HS-5 (cell line): ENCODE data around the gene DCXR.

Source experiments
- DNase-seq: peaks from one replicate; pipeline ENCODE4 v3.0.0-alpha.2; 2012; ENCODE audit warnings: low read depth

DCXR gene

DNA sequence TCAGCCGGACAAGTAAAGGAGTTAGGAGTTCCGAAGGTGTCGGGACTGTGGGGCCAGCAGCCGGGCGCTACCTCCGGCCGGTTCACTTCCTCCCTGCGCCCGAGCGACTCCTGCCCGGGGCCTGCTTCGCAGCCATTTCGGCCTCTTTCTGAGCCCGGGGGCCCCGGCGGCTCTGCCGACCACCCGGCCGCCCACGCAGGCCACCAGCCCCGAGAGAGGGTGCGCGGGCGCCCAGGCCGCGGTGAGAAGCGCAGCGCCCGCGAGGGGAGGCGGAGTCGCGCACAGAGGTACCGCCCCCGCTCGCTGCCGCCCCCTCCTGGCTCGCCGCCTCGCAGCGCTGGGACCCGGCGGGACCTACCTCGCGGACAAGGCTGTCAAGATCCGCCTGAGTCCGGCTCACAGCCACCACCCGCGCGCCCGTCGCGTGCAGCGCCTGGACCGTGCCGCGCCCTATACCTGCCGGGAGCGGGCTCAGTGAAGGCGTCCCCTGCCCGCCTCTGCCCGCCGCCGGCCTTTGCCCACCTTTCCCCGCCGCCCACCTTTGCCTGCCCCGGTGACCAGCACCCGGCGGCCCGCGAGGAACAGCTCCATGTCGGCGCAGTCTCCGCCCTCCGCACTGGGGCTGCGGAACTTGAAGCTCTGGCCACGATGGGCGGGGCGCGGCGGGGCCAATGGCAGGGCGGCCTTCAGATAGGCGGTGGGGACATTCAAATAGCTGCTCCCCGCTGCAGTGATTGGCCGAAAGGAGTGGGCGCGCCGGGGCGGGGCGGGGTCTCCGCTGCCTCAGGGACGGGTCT is at the start of gene DCXR:
TSS of gene DCXR (minus strand) at position 606 of the 797 bp plus-strand sequence. CDS start at position 591, 15 bp downstream.
- peak; percentile 74 for DNase-seq

DNA sequence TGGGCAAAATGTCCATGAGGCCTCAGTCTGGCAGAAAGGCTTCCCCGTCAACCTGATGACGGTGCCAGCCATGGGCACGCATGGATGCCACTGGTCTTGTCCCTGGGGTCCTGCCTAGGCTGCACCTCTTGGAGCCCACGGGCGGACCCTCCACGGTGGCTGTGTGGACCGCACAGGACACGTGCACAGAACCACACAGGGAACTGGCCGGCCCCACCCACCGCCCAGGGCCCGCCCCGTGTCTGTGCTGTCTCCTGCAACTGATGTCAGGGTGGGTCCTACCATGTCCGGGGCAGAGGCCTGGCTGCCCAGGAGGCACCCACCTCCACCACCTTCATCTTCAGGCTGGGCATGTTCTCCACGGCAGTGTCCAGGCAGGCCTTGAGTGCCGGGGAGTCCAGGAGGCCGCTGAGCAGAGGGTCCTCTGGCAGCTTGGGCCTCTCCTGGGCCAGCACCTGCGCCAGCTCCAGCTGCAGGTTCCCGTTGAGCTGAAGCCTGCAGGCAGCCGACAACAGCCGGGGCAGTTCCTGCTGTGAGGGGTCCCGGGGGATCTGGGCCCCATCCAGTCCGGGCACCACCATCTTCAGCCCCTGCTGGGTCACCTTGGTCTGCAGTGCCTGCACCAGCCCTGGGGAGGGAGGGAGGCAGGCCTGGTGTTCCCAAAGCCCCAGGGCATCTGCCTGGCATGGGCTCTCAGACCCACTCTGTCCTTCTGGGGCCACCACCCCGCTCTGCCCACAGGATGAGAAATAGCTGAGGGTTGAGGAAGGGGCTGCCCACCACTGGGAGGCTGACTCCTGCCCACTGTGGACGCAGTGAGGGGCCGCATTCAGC is 48.7 kb upstream of the DCXR start:
- DNase-seq = no peak

DNA sequence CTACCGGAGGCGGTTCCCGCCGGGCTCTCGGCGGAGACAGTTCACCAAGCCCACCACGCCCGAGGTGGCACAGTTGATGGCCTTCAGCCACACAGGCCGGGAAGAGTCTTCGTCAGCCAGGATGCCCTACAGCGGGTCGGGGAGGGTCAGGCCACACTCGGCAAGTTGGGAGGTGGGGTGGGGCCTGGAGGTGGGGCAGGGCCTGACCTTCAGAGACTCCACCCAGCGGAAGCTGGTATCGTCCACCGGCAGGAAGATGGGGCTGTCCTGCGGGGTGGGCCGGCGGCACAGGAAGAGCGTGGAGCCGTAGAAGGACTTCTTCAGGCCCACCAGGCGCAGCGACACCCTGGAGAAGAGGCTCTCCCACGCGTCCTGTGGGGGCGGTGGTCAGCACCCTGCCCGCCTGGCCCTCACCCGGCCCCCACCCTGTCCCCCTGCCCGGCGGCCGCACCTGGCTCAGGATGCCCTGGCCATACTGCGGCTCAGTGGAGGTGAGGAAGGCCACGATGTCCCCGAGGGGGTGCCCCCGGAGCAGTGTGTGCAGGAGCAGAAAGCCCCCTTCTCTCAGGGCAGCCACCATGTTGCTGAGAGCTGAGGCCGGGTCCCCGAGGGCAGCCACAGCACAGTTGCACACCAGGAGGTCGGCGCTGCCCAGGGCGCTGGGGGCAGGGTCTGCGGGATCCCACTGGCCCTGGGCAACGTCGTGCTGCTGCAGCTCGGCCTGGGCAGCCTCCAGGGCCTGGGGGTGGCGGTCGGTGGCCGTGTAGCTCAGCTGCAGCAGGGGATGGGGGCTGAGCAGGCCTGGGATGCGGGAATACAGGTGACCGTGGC is 47.7 kb upstream of the DCXR start:
- no peak for DNase-seq

DNA sequence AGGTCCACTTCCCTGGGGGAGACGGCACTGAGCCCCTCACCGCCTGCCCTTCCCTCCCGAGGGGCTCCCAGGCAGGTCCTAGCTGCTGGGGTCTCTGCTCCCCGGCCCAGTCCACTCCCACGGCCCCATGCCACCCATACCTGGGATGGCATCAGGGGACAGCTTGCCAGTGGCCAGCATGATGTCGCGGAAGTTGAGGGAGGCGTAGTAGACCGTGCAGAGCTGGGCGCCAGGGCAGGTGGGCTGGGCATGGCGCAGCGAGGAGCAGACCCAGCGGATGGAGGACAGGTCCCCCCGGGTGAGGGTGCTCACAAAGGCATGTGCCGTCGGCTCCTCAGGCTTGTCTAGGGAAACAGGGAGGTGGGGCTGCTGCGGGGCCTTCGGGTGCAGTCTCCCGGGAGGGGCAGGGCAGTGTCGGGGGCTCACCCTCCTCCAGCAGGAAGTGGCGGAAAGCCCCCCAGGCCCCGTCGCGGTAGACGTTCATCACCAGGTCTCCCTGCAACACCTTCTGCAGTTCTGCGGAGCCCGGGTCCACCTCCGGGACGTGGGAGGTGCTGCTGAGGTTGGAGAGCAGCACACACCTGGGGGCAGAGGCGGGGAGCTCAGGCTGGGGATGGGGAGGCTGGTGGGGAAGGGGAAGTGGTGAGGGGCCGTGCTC is 47.0 kb upstream of the DCXR start:
- DNase-seq = no peak

DNA sequence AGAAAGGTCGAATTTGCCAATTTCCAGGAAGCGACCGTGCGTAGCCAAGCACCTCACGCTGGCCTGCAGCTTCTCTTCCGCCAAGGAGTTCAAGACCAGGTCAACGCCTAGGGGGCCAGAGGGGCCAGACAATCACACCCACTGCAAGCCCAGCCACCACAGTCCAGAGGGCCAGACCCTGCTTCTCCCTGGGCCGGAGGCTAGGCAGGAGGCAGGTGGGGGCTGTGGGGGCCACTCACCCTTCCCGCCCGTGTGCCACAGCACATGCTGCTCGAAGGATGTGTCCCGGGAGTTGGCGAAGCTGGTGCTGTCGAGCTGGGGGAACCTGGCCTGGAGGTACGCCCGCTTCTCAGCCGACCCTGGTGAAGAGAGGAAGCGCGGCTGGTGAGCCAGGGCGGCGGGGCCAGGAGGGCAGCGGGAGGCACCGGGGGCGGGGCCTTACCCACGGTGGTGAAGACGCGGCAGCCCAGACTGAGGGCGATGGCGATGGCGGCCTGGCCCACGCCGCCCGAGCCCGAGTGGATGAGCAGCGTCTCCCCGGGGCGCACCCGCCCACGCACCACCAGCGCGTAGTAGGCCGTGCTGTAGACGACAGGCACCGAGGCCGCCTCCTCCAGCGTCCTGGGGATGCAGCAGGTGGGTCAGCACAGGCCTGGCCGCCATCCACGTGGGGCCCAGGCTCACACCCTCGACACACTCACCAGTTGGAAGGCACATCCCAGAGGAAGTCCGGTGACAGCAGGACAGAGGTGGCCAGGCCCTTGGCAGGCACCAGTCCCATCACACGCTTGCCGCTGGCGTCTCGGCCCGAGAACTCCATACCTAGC is 46.2 kb upstream of the DCXR start:
- DNase-seq = no peak

DNA sequence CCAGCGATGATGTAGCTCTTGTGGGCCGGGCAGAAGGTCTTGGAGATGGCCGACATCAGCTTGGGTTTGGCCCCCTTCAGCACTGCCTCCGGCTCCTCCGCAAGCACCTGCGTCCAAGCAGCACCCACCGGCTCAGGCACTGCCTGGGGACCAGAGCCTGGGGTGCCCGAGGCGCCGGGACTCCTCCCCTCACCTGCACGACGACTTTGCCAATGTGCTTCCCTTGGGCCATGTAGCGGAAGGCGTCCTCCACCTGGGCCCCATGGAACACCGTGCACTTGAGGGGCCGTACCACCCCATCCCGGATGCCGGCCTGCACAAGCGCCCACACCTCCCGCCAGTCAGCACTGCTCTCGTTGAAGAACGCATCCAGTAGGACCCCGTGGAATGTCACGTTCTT is 45.5 kb upstream of the DCXR start:
- DNase-seq = no peak

DNA sequence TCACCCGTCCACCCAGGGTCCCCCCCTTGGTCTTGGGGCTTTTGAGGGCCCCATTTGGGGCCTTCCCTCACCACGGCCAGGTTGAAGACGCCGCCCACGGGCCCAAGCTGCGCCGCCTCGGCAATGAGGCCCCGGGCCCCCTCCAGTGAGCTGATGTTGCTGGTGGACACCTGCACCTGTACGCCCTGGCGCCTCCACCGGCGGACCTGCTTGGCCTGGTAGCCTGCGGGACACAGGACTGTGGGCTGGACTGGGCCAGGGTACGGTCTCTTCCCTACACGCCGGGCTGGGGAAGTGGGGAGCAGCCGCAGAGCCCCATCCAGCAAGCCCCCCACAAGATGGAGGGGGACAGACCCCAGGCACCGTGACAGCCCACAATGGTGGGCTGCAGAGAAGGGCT is 45.0 kb upstream of the DCXR start:
- DNase-seq = no peak

DNA sequence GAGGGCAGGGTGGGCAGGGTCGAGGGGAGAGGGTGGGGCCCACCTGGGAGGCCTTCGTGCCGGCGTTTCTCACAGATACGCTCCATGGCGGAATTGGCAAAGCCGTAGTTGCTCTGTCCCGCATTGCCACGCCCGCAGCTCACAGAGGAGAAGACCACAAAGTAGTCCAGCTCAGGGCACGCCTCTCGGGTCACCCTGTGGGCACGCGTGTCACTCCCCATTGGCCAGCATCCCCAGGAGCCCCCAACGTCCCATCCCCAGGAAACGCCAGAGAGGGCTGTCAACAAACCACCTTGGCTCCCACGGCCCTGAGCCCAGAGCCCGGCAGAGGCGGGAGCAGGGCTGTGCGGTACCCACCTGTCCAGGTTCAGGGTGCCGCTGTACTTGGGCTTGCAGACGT is 44.5 kb upstream of the DCXR start:
- DNase-seq = no peak

DNA sequence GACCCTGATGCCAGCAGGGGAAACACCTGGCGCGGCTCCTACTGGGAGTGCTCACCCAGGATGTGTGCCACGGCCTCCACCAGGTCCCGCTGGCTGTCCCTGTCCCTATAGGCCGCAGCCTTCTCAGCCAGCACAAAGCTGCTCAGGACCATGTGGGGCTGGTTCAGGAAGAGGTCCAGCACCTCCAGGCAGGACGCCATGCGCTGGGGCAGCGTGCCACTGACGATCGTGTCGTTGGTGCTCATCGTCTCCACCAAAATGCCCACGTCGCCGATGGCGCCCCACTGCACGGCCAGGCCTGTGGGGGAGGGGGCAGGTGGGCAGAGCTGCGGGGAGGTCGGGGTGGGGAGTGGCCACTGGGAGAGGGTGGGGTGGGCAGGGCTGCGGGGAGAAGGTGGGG is 44.0 kb upstream of the DCXR start:
- no peak for DNase-seq

DNA sequence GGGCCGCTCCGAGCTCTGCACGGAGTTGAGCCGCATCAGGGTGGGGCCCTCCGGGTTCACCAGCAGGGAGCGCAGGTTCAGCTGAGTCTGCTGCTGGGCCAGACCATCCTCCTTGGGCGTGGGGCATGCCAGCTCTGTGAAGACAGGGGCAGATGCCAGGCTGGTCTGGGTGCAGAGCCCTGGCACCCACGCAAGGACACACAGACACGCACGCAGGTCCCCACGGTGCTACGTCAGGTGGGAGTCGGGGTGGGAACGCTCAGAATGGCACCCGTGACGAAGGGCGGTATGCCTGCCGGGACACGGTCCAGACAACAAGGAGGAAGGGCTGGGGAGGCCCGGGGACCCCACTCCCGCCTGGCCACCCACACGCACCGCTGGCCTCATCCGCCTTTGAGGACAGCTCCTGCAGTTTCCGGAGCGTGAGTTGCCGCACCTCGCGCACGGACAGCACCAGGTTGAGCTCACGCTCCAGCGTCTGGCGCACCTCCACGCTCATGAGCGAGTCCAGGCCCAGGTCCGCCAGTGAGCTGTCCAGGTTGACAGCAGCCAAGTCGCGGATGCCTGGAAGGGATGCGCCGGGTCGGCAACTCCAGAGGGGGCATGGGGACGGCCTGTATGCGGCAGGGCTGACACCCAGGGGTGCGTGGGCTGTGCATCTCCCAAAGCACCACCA is 43.4 kb upstream of the DCXR start:
- no peak for DNase-seq

DNA sequence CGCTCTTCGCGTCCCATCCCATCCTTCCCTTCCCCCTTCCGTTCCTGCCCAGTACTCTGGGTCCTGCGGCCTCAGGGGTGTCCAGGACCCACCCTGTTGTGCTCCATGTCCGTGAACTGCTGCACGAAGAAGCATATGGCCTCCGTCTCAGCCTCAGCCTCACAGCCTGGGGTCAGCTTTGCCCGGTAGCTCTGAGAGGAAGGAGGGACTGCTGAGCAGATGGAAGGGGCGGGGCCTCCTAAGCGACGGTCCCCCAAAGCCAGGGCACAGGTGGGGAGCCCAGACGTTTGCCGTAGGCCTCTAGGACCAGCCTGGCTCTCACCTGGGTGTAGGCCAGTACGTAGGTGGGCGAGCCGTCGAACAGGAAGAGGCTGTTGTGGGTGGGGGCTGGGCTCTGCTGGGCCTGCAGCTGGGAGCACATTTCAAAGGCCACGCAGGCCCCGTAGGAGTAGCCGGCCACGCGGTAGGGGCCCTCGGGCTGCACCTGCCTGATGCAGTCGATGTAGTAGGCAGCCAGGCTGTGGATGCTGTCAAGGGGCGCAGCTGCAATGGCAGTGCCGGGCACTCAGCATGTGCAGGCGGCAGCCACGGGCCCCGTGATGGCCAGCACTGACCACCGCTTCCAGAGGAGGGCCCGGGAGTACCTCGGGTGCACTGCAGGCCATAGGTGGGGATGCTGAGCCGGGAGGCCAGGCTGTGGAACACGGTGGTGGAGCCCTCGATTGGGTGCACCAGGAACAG is 42.7 kb upstream of the DCXR start:
- no peak for DNase-seq

DNA sequence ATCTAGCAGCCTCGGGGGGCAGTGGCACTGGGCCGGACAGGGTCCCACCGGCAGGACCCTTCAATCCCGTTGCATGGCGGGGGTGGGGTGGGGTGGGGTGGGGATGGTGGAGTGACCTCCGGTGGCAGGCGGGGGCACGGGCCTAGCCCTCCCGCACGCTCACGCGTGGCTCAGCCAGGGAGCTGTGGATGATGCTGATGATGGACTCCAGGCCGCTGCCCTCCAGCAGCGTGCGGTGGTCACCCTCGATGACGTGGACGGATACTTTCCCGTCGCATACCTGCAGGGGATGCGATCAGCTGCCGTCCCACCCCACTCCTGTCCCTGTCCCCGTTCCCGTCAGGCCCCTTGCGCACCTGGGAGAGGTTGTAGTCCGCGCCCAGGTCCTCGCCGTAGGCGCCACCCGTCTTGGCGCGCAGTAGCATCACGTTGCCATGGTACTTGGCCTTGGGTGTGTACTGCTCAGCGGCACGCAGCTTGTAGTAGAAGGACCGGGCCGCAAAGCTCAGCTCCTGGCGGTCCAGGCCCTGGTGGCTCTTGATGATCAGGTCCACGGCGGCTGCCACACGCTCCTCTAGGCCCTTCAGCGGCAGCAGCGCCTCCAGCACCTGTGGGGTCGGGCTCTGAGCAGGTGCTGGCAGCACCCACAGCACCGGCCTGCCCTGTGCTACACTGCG is 41.6 kb upstream of the DCXR start:
- DNase-seq = no peak

DNA sequence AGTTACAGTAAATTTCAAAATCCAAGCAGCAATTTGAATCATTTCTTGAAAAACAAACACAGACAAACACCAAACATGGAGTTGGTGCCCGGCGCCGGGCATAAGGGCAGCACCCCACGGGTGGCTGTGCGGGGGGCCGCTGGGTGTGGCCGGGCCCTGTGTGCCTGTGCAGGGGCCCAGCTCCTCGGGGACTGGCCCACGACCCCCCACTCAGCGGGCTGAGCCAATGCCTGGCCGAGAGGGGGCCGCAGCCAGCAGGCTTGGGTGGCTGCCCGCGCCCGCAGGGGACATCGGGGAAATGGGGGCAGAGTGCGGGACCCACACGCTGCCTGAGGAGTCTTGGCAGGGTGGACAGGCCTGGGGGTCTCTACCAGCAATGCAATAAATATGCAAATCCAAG is 40.9 kb upstream of the DCXR start:
- no peak for DNase-seq

DNA sequence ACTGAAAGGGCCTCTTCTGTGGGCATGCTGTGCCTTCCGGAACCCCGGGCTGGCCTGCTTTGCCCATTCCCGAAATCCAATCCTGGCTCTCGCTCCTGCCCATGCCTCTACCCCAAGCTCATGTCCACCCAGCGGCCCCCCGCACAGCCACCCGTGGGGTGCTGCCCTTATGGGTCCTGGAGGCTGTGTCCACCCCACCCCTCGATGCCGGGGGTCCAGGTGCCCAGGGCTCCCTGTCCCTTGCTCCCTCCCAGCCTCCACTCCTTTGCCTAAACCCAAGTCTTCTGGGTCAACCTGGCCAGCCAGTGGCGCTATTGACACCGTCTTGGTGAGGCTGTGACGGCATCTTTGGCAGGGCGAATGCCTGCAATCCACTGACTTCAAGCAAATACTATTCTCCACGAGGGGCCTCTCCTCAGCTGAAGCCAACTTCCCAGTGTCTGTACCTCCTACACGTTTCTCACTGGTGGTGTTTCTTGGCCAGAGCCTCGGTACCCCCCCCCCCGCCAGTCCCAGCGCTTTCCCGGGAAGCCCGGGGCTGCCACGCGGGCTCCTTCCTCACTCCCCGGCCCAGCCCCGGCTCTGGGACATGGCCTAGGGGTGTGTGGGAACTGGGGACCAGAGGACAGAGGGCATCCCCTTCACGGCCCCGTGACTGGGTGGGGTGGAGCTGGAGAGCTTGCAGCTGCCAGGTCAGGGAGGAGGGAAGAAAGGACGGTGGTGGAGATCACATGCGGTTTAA is 40.3 kb upstream of the DCXR start:
- DNase-seq = no peak

DNA sequence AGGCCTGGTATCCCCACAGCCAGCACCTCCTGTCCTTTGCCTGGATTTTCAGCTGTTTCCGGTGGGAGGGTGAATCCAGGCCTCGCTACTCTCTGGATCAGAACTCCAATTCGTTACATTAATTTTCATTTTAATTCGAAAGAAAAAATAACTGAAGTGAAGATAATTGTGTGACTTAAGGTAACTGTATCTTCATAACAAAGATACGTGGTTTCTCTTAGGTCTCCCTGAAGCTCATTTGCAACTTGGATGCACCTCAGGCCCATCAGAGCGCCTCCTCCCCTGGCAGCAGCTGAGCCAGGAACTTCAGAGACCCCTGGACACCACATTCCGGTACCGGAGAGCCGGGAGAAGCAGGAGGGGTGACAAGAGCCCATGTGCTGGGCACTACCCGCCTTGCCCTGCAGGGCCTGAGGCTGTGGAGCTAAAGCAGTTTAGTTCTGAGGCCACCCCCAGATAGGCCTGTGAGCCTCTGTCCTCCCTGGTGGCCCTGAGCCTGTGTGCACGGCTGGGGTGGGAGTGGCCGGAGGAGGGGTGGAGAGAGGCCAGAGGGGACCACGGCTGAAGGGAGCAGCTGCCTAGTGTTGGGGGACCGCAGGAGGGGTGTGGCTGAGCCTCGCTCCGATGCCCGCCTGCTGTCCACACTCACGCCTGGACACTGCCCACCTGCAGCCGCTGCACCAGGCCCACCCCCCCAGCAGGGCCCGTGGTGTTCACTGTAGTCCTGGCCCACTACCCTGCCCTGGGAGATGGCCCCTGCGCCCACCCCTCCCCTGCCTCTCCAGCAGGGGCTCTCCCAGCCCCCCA is 39.5 kb upstream of the DCXR start:
- no peak for DNase-seq

DNA sequence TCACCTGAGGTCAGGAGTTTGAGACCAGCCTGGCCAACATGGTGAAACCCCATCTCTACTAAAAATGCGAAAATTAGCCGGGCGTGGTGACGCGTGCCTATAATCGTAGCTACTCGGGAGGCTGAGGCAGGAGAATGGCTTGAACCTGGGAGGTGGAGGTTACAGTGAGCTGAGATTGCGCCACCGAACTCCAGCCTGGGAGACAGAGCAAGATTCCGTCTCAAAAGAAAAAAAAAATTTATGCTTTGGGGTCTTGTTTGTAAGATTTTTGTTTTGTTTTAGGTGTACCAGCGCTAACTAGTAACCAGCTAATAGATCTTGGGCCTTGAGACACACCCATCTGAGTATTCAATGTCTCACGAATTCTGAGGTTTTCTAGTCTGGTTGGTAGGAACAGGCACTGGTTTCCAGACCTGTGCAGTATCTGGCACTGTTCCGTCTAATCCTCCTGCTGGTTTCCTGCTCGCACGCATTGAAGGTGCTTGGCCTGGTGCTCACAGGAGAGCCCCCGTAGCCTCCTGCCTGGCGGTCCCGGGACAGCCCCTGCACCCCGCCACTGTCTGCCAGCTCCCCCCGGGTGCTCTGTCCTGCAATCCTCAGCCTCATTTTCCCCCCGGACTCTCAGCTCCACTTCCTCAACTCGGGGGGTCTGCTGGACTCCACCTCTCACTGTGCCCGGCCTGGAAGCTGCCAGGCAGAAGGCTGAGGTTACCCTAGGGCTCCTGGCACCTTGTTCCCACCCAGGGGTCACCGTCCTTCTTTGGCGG is 38.7 kb upstream of the DCXR start:
- DNase-seq = no peak

DNA sequence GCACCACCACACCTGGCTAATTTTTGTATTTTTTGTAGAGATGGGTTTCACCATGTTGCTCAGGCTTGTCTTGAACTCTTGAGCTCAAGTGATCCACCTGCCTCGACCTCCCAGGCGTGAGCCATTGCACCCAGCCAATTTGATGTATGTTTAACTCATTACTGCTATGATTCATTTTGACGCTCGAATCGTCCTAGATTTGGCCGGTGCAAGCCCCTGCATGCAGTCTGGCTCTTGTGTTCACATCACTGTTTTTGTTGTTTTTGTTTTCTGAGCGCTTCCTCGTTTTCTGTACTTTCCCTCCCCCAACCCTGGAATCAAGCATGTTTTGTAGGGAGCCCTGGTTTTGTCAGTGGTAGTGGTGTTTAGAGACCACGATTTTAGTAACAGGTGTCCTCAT is 35.9 kb upstream of the DCXR start:
- DNase-seq = no peak
